NCI-H2196 treated with DMSO at 0.1 percent for 48 hours (cell line): ENCODE measurements around the gene SLC1A2.

ENCODE experiments used
- DNase-seq: peaks from one replicate; lab custom pipeline; 2025; ENCODE audit not compliant: unreplicated experiment; lab: John Stamatoyannopoulos, UW

The SLC1A2 gene

DNA sequence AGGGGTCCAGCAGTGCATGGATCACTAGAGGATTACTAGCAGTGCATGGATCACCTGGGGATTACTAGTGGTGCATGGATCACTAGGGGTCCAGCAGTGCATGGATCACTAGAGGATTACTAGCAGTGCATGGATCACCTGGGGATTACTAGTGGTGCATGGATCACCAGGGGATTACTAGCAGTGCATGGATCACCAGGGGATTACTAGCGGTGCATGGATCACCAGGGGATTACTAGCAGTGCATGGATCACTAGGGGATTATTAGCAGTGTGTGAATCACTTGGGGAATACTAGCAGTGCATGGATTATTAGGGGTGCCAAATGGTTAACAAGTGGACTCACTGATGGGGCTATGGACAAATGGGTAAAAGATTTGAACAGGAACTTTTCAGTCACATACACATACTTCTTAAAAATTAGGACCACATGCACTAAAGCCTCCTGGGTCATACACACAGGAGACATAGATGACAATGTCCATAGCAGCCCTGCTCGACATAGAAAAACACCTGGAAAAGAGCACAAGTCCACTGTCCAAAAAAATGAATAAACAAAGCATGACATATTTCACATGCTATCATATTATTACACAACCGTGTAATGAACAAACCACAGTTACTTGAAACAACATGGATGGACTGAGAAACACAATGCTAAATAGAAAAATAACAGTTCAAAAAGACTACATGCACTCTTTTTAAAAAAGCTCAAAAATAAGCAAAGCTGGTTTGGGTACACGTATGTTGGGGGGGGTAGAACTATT lies 170.6 kb downstream of the SLC1A2 start:
- no peak for DNase-seq

DNA sequence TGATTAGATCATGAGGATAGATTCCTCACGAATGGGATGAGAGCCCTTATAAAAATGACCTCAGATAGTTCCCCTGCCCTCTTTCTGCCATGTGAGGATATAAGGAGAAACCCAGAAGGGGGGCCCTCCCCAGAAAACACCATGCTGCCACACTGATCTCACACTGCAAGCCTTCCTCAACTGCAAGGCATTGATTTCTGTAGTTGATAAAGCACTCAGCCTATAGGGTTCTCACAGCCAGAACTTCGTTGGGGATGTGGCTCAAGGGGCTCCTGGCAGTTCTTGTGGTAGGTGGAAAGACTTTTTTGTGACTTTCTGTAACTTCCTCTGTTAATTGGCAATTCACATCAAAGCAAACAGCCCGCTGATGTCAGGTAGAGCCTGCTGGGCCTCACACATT lies 171.5 kb downstream of the SLC1A2 start:
- no peak for DNase-seq

DNA sequence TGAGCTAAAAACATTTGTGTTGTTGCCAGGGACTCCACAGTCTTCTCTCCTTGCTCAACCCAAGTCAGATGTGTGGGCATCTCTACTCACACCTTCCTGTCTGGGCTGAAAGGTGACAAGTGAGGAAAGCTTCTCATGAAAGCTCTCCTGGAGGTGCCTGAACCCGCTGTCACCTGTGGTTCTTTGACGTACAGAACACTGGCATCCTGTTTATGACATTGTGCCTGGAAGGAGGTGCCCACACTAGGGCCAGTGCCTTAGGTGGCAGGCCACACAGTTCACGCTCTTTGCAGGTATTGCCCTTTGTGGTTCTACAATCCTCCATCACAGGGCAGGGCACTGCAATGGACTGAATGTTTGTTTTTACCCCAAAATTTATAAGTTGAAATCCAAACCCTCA lies 171.9 kb downstream of the SLC1A2 start:
- DNase-seq: no peak

DNA sequence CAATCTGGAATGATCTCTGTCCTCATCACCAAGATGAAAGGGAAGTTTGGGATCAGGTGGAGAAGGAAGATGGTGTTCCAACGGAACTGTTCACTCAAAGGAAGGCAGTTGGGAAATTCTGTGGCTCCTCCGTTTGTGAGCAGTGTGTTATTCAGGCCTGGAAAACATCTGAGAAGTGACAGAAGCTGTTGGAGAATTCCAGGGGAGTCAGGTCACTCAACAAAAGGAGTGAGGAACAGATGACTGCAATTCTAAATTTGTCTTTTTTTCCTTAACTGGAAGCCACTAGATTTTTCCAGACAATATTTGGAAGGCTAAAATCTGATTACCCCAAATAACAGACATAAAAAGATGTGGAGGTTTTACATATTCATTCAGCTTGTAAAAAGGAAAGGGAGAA lies 172.6 kb downstream of the SLC1A2 start:
- no peak for DNase-seq

DNA sequence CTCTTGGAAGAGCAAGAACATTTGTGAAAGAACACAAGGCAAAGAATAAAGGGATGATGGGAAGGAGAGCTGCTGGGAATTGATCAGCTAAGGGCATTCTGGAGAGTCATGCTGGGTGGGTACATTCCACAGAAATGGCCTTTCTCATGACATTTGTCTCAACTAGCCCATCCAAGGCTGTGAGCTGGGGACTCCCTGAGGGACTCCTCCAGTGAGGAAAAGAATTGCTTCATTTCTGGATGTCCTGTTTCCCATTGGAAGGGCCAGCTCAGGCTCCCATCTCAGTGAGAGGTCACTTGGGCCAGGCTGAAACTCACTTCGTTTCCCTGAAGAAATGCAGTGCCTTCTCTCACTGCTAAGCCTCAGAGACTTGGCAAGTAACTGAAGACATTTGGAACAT lies 173.6 kb downstream of the SLC1A2 start:
- no peak for DNase-seq

DNA sequence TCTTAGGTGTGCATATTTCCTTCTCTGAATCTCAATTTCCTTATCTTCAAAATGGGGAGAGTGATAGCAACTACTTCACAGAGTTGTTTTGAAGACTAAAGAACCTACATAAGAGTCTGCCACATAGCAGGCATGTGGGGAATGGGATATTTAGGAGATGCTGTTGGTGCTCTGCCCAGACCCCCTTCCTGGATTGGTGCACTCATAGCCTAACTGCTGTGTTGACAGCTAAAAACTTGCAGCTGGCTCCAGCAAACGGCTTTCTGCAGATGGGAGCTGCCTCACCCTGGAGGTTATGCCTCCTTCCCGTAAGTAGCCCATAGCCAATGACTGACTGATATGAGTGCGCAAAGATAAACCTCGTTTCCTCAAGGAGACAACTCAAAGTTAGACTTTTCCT lies 174.3 kb downstream of the SLC1A2 start:
- no peak for DNase-seq

DNA sequence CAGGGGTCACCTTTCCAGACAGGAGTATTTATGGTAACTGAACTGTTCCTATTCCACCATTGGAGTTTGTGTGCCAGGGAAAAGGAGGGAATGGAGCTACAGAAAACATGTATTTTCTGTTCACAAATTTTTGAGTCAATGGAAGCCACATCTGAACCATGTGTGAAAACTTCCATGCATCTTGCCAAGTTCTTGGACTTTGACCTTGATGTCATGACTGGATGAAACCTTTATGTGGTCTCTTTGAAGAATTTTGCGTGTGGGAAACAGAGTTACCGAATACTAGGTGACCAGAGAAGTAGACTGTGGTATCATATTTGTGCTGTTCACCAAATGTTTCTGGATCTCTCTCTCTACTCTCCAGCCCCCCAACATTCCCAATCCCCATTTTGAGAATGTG lies 175.6 kb downstream of the SLC1A2 start:
- DNase-seq: no peak

DNA sequence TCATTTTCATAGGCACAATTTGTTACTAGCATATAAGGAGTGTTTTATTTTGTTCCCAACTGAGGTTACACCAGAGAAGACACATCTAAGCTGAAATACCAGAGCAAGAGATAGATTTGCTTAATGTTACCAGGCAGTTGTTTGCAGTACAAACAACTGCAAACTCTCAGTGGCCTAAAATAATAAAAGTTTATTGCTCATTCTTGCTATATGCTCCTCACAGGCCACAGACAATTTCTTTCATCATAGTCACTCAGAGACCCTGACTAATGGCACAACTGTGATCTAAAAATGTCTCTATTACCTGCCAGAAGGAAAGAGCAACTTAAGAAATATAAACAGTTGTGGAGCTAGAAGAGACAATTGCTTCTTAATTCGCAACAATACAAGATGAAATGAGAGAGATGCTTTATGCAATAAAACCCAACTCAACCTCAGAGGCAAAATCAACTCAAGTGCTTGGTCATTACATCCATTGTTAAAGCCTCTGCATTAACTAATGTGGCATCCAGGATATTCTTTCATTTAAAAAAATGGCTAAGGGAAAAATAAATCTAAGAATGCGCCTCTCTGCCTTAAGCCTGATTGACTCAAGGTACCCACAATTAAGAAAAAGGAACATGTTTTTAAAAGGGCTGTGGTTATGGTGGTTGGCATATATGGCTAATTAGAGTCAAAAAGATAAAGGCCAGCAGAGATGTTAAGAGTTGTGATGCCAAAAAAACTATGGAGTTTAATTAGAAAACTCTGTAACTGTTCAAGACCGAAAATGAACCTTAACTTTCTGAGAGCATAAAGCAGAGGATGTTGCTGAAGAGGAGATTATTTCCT lies 176.7 kb downstream of the SLC1A2 start:
- no peak for DNase-seq

DNA sequence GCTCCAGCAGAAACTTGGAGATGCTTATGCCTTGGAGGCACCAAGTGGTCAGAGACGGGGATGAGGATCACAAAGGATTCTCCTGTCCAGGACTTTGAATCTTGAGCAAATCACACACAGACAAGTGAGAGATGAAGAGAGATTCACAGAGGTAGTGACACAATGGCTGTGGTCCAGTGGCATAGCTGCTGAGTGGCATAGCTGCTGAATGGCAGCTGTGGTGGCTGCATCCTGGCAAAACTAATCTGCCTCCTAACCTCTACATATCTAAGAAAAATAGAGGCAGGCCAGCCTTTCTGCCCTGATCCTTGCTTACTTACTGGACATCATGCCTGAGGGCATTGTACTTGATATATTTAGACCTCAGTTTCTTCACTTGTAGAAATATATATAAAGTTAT lies 177.8 kb downstream of the SLC1A2 start:
- DNase-seq: no peak

DNA sequence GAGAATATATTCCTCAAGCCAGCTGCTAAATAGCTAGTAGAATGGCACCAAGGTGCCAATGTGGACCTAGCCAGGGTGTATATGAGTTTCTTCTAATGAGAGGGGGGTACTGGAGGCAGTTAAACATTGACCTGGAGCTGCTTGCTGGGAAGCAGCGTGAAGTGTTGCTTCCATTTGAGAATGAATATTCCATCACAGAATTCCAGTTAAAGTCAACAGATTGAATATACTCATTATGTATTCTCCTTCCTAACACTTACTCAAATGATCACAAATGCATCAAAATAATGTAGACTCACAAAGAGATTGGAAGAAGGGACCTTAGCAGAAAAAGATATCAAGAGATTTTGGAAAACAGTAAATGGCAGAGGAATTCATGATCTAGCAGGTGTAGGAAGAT lies 178.3 kb downstream of the SLC1A2 start:
- DNase-seq: no peak

DNA sequence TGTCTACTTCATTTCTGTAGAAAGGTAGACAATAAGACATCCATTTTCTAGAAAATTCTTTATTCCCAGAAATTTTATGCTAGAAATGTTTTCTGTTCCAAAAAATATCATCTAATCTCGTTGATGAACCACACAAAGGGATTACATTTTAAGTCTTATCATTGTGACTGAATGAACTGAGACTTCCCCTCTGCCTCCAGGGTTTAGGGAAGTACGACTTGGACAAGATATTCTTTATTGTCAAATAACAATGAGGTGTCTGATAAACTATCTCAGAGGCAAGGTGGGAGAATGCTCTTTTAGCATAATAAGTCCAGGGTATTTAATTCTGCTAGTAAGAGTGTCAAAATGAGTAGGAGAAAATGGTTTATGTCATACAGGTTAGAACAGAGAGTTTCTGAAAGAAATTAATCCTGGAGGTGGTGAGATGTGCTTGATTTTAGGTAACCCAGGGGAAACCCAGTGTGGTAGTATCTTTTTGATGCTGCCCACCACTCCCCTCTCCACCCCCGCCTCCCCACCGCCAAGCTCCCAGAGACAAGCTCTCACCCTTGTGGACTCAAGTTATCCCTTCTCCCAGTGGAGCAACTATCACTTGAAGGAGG lies 179.8 kb downstream of the SLC1A2 start:
- DNase-seq: no peak

DNA sequence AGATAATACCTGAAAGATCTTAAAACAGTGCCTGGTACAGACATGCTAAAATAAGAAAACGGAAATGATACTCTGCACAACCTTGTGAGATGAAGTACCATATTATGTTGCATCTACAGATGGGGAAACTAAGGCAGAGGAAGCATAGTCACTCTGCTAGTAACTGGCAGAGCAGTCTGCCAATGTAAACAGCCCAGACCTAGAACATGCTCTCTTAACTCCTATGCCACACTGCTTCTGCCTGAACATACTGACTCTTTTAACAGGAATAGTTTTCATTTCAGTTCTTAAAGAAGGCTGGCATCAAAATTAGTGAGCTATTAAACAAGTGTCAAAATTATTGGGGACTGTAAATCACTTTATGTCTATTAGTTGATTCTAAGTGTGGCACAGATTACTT lies 180.5 kb downstream of the SLC1A2 start:
- no peak for DNase-seq

DNA sequence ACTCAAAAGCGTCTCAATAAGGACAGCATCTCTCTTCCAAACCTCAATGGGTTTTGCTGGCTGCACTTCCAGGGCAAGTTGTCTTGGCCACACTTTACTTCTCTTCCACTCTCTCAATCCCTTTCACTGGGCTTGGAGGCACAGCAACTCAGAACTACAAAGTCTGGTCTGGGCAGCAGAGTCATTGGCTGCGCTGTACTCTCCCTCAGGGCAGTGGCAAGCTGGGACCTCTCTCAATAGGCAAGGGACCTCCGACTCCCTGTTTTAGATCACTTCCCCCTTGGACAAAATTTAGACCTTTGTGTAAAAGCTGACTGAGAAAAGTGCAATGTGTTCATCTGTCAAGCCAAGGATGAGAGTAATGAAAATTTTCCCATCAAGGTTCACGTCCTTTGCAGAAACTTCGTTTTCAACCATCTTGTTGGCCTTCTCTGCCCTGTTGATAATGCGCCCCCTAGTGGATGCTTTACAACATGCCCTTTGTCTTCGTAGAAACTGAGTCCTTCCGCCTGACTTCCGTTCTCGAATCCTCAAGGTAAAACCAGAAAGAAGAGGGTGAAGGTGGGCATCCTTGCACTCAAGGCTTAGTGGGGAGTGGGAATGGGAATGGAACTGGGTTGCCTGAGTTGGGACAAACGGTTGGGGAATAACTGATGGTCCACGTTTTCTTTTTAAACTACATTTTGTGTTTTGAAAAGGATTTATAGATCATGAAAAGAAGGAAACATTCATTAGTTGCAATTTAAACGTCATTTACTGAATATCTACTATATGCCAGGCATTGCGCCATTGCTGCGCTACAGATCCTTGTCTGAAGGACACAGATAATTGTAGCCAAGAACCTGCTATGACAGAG lies 181.3 kb downstream of the SLC1A2 start:
- no peak for DNase-seq

DNA sequence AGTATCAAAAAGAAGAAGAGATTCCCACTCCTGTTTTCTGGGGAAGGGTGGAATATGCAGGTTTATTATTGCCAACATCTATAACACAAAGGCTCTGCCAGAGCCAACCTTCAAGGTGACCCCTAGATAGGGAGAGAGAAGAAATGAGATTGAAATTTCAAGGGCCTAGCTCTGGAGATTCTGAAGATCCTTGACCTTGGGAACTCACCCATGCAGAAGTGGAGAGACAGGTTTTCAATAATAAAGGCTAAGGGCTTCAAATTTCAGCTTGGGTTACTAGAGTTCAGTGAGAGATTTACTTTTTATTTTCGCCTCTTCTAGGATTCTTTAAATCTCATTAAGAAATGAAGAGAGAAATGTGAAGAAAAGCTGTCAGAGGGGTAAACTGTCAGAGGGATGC lies 182.0 kb downstream of the SLC1A2 start:
- DNase-seq: no peak

DNA sequence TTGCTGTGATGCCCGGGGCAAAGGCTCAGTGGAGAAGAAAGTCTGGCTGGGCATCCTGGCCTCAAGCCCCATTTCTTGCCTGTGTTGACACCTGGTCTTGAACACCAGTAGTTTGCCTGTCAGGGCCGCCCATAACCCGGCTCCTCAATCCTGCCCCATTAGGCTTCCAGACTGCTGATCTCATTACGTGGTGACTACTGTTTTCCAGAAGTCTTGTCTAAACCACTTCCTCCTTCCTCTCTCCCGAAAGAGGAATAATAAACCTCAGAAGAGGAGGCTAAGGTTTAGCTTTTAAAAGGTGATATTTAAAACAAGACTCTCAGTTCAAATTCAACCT lies 182.7 kb downstream of the SLC1A2 start:
- no peak for DNase-seq

DNA sequence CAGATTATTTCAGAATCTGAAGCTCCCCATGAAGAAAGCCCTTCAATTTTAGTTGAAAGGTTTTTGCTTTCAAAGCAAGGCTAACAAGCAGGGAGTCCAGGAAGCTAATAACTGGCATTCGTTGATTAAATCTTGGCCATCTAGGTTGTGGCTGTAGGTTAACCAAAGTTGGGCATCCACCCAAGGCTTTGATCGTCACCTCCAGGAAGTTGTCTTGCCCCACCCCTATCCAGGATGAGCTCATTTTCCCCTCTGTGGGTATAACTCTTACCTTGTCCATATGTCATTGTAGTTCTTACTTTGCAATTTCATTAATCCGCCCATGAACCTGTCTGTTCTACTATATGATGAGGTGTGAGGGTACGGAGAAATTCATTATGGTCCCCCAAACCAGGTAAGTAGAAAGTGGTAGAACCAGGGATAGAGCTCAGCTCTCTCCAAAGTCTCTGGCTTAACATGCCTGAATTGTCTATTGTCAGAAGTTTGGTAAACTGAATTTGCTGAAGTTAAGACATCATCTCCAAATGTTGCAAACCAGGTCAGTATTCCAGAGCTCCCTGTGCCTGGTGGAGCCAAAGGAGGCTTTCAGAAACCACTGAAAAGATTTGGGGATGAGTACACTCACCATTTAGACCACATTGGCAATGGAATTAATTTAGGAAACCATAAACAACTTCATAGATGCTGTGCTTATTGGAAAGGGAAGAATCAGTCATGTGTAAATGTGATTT lies 183.3 kb downstream of the SLC1A2 start:
- DNase-seq: no peak

DNA sequence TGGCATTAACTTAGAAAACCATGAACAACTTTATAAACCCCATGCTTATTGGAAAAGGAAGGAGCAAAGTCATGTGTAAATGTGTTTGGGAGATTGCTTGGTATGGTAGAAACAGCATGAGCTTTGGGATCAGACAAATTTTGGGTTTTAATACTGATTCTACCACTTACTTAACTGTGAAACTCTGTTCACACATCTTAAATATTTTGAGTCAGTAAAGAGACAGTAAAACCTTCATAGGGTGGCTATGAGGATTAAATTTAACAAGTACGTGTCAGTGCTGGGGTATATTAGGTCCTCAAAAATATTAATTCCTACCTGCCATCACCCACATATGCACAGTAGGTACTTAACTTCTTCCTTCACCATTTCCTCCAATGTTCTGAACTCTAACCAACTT lies 183.9 kb downstream of the SLC1A2 start:
- DNase-seq: no peak

DNA sequence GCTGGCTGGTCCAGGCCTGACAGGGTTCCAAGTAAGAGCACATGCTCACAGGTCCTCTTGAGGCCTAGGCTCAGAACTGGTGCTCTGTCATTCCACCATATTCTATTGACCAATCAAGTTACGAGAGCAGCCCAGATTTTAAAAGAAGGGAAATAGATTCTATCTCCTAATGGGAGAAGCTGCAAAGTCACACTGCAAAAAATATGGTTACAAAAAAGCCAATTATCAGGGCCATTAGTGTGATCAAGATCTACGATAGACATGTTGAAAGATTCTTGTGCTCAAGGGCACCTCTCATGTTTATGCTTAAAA lies 184.2 kb downstream of the SLC1A2 start:
- DNase-seq: no peak

DNA sequence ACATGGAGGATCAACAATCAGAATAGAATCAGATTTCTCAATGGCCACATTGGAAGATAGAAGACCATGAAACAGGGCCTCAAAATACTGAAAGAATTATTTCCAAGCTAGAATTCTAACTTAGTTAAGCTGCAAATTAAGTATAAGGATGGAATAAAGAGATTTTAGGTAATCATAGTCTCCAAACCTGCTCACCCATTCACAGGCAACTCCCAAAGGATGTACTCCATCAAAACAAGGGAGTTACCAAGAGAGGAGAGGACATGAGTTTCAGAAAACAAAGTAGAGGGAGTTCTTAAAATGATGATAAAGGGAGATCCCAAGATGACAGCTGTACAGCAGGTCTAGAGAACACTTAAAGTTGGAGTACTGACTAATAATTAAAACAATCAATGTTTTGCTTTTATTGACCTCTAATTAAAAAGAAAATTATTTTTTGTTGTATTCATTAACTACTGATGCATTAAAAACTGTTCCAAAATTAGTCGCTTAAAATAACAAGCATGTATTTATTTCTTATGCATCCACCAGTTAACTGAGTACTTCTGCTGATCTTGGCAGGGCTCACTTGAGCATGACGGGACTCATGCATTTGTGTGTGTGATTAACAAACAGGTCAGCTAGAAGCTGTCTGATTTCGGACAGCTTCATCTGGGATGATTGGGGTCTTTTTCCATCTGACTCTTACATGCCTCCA lies 184.8 kb downstream of the SLC1A2 start:
- DNase-seq: no peak

DNA sequence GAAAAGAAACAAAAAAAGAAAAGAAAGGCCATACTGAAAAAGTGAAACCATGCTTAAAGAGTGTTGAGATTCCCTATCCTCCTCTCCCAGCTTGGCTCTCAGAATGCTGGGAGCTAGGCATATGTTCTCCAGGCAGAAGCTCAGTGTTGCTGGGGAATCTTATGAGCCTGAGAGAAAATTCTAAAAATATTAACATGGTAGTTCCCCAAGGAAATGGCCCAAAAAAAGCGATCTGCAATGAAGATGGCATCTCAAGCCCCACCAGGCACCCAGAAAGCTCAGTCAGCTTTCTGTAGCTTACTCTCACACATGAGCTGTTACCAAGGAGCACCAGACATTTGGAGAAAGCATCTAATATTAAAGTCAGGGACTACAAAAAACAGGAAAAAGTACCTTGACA lies 185.8 kb downstream of the SLC1A2 start:
- DNase-seq: no peak
